VCaP (cell line): ENCODE results near the gene VPS33A.
"Not testable (repeated sequence)": the region's sequence is repeated elsewhere in the genome, so short reads cannot be mapped to it uniquely, and the experiment has no call there.

Experiments
- H3K27ac ChIP-seq: fragments of 450-650 bp; 2 replicates; pipeline ENCODE4 v1.5.1; 2017
- TF ChIP-seq, protein P1 (sequence below): fragments of 450-650 bp; conservative IDR thresholded peaks from 2 replicates; pipeline ENCODE4 v1.5.1; 2017; ENCODE audit warnings: mild to moderate bottlenecking, moderate library complexity

VPS33A gene

DNA sequence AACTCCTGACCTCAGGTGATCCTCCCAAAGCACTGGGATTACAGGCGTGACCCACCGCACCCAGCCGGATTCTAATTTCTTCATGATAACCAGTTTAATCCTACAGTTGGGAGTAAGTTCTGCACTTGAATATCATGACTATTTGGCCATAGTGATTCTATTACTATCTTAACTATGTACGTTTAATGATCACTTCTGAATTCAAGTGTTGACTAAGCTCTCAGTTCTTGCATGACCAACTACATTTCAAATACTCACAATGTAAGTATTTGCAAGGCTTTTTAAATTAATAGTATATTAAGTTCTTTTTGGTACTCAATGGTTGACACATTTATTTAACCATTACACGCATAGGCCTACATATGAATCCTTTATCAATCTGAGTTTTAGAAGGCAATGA, 17.4 kb upstream of the VPS33A start:
- TF ChIP-seq, protein P1, sequence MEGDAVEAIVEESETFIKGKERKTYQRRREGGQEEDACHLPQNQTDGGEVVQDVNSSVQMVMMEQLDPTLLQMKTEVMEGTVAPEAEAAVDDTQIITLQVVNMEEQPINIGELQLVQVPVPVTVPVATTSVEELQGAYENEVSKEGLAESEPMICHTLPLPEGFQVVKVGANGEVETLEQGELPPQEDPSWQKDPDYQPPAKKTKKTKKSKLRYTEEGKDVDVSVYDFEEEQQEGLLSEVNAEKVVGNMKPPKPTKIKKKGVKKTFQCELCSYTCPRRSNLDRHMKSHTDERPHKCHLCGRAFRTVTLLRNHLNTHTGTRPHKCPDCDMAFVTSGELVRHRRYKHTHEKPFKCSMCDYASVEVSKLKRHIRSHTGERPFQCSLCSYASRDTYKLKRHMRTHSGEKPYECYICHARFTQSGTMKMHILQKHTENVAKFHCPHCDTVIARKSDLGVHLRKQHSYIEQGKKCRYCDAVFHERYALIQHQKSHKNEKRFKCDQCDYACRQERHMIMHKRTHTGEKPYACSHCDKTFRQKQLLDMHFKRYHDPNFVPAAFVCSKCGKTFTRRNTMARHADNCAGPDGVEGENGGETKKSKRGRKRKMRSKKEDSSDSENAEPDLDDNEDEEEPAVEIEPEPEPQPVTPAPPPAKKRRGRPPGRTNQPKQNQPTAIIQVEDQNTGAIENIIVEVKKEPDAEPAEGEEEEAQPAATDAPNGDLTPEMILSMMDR, result no peak
- H3K27ac ChIP-seq, result no peak overlapping the region

DNA sequence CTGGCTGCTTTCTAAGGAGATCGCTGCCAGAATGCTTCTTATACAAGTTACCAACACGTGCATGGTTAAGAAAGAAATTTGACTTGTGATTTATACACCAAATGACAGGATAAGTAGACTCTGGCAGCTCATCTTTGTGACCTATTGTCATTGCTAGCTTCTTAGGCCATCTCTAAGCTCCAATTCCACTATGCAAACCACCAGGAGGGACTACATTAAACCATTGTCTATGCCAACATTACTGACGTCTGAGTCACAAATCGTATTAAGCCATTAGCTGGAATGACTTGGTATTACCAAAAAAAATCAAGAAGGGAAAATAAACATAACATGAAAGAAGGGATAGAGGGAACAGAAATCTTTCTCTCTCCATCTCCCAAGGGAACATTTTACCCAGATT, 15.8 kb upstream of the VPS33A start:
- TF ChIP-seq, protein P1, result no peak
- H3K27ac ChIP-seq, result no peak overlapping the region

DNA sequence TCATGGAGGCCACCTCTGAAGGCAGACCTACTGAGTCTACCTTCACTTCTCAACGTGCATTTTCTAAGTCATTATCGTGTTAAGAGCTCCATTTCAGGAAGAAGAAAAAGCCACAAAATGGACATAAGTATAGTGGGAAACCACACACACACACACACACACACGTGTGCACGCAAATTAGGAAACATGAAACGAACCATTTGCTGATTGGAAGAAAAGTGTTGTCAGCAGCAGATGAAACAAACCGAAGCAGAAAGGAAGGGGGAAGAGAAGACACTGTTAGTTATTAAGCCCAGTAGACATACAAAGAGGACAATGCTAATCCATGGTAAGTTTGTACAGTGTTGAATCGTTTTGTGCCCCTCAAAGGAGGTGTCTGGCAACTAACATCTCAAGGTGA, 9.9 kb upstream of the VPS33A start:
- H3K27ac ChIP-seq, result no peak overlapping the region
- TF ChIP-seq, protein P1, result no peak

DNA sequence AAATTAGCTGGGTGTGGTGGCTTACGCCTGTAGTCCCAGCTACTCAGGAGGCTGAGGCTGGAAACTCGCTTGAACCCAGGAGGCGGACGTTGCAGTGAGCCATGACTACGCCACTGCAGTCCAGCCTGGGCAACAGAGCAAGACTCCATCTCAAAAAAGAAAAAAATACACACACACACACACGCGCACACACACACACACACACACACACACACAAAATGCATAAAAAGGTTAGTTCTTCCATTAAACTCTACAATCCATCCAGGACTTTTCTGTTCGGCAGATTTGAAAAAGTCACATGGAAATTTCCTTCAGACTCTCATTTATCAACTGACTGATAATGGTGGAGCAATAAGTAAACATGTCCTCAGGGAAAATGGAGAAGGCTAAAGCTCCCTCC, 9.2 kb upstream of the VPS33A start:
- no peak overlapping the region for H3K27ac ChIP-seq
- TF ChIP-seq, protein P1, result no peak

- TF ChIP-seq, protein P1, result no peak
- H3K27ac ChIP-seq, result peak overlapping the region; percentile 91
Observed at GRCh38 chr12:122265886-122266229, 436 bp downstream of the VPS33A start.

- TF ChIP-seq, protein P1, result no peak
- H3K27ac ChIP-seq, result peak overlapping the region; percentile 91
Observed at GRCh38 chr12:122265476-122265875, 818 bp downstream of the VPS33A start.

GRCh38 chr12:122260735-122261134, 5.6 kb downstream of the VPS33A start:
- not testable (repeated sequence) for H3K27ac ChIP-seq

GRCh38 chr12:122258939-122259338, 7.4 kb downstream of the VPS33A start:
- H3K27ac ChIP-seq, result not testable (repeated sequence)

- H3K27ac ChIP-seq, result not testable (repeated sequence)
Observed at GRCh38 chr12:122258462-122258861, 7.8 kb downstream of the VPS33A start.

DNA sequence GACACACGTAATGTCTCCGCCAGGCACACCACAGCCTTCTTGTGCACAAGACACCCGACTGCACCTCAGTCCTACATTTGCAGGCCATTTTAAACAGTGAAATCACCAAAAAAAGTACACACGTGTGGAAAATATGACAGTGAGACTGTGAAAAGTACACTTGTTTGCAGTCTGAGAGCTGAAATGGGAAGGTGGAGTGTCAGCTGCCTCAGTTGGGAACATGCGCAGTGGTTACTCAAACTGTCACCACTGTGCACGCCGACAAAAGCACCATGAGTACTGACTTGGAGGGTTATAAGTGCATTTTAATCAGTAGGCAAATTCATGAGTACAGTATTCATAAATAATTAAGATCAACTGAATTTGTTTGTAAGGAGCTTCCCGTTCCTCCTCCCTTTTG, 15.8 kb downstream of the VPS33A start:
- TF ChIP-seq, protein P1, result no peak
- no peak overlapping the region for H3K27ac ChIP-seq
